ENCODE results near the gene PTH2. TPM values are rescaled to one million over a fixed set of nuclear protein-coding genes. Genes with fewer than 3 reads are reported as not detected.

The PTH2 gene
- total and polyA plus RNA-seq, 2 of the 8 experiments (the other 6 are each of a cell fraction or from before 2014, with no cell fraction given): not detected

GRCh38 chr19:49427855-49428546, 4.8 kb upstream of the PTH2 start:
- Histone ChIP-seq H2AFZ (ENCODE audit: low read length) (peak overlapping the region; percentile 67), H2BK15ac (ENCODE audit: low read length) (peak overlapping the region; percentile 95; the same call in 1 of the 2 replicates), H4K8ac (ENCODE audit: extremely low read depth, insufficient read depth, low read length) (peak overlapping the region; percentile 89), H3K36me3 (ENCODE audit: control insufficient read depth in 2 of 4, insufficient read depth in 4 of 4, low read length in 3 of 4) (no peaks in the 10 kb centered on the region), H3K14ac (ENCODE audit: insufficient read length) (no peak overlapping the region), H3K27ac (ENCODE audit: low read depth, low read length) (peak overlapping the region; percentile 26; the same call in 1 of the 2 replicates), H3K27me3 (replicated peaks in 1 of 4; ENCODE audit: control insufficient read depth in 3 of 4, extremely low read depth in 1 of 4, insufficient read depth in 3 of 4, low read length in 3 of 4) (peaks cover 11 to 55% (median 51%) of the 10 kb centered on the region in 4 experiments), H3K4me1 (replicated peaks in 1 of 4; ENCODE audit: control insufficient read depth in 3 of 4, insufficient read depth in 4 of 4, low read length in 3 of 4) (peaks cover 4 to 39% (median 22%) of the 10 kb centered on the region in 4 experiments), H2BK20ac (ENCODE audit: low read length) (no peak overlapping the region), H4K91ac (replicated peaks; ENCODE audit: insufficient read length, low read length) (peak overlapping the region; percentile 92), H4K5ac (ENCODE audit: insufficient read length, low read depth, low read length) (peak overlapping the region; percentile 78), H3K4ac (replicated peaks; ENCODE audit: insufficient read length, low read depth, low read length) (peak overlapping the region; percentile 87), H3K9ac (replicated peaks in 1 of 4; ENCODE audit: extremely low read depth in 1 of 4, low read depth in 3 of 4, low read length in 3 of 4) (peak overlapping the region in 3 of 4 experiments; percentile 41 to 59 (median 54); a peak in 4 of 7 replicates), H2BK12ac (ENCODE audit: low read depth, low read length) (peak overlapping the region; percentile 60; the same call in 1 of the 2 replicates), H2BK5ac (ENCODE audit: low read depth, low read length) (peak overlapping the region; percentile 78; the same call in 1 of the 2 replicates), H4K20me1 (replicated peaks in 1 of 2; ENCODE audit: control insufficient read depth in 1 of 2, insufficient read depth in 2 of 2, low read length in 2 of 2) (no peaks in the 10 kb centered on the region), H3K23ac (ENCODE audit: insufficient read length) (no peak overlapping the region), H3K4me3 (ENCODE audit: extremely low read depth in 1 of 4, insufficient read depth in 2 of 4, low read depth in 3 of 4, low read length in 4 of 4) (peak overlapping the region; percentile 49 to 71 (median 54)), H2AK5ac (ENCODE audit: low read depth, low read length) (0 out of 2 replicates have a peak overlapping the region, but pooled peaks have one; percentile 53), H2BK120ac (replicated peaks; ENCODE audit: low read depth, low read length) (no peak overlapping the region), H3K56ac (replicated peaks; ENCODE audit: insufficient read length, low read depth, low read length) (peak overlapping the region; percentile 73), H3K23me2 (ENCODE audit: low read depth, low read length) (peaks cover 25% of the 10 kb centered on the region), H3K79me2 (ENCODE audit: control insufficient read depth in 1 of 2, insufficient read depth in 2 of 2, low read length in 2 of 2) (no peaks in the 10 kb centered on the region), H3K9me3 (ENCODE audit: insufficient read depth in 2 of 2, low read depth in 1 of 2, low read length in 1 of 2) (peaks cover 0 to 2% of the 10 kb centered on the region in 2 experiments; a peak in 1 of 4 replicates), H3K4me2 (ENCODE audit: insufficient read depth in 1 of 2, low read depth in 2 of 2, low read length in 2 of 2) (peak overlapping the region; percentile 92 to 97), H3K18ac (ENCODE audit: extremely low read depth, low read length) (peak overlapping the region; percentile 87), H3K79me1 (ENCODE audit: low read depth, low read length) (no peaks in the 10 kb centered on the region)
- WGBS, 2 experiments (ENCODE audit: extremely low coverage in 1 of 2, insufficient coverage in 1 of 2, insufficient read length in 1 of 2, insufficient replicate concordance in 2 of 2, low coverage in 1 of 2, low lambda C conversion rate in 2 of 2, missing lambda C conversion rate in 1 of 2): 3% methylated on average over 39 of the region's 45 CpGs; no CpG with 5 or more reads in 1 of the 2 experiments
- CTCF ChIA-PET (ENCODE audit: partially characterized antibody): interaction anchor here (0.8 to 5.2 kb wide), 7 partner anchors 8 to 127 kb away, joined by 4 to 49 read pairs (median 5); partner anchors contain the start of gene SLC17A7
- no peak for FAIRE-seq
- POLR2A ChIA-PET (ENCODE audit: partially characterized antibody): interaction anchor here (0.8 to 5.0 kb wide), 8 partner anchors 8 to 65 kb away, joined by 3 to 21 read pairs (median 4); partner anchors contain the start of gene TEAD2
- peak in 1 of 2 experiments; percentile 87 for DNase-seq (ENCODE audit: low read depth in 1 of 2, low spot score in 2 of 2)
- no peak for TF ChIP-seq SRF (IDR thresholded peaks at IDR 0.05; ENCODE audit: low read depth, low read length)
- TF ChIP-seq RAD21 (IDR thresholded peaks at IDR 0.05 in 1 of 2, conservative IDR thresholded peaks at IDR 0.05 in 1 of 2; ENCODE audit: low read depth in 2 of 2, low read length in 2 of 2): no peak
- peak in 1 of 2 experiments; percentile 32; a peak in 1 of 3 replicates for TF ChIP-seq POLR2A (IDR thresholded peaks at IDR 0.05; ENCODE audit: control extremely low read depth in 1 of 2, low read depth in 2 of 2, low read length in 2 of 2)
- peak; percentile 42 for TF ChIP-seq ASH2L (IDR thresholded peaks at IDR 0.05; ENCODE audit: low read length)
- TF ChIP-seq E2F6 (IDR thresholded peaks at IDR 0.05): peak; percentile 82
- peak; percentile 38; the same call in 1 of the 2 replicates for TF ChIP-seq RBBP5 (IDR thresholded peaks at IDR 0.05; ENCODE audit: borderline replicate concordance, low read depth, low read length)
- TF ChIP-seq MAX (IDR thresholded peaks at IDR 0.05): peak; percentile 93
- peak; percentile 22 for TF ChIP-seq KDM4A (IDR thresholded peaks at IDR 0.05; ENCODE audit: low read depth, low read length, severe bottlenecking)
